NCI-H1092 treated with DMSO at 0.1 percent for 48 hours (cell line): Measurements from ENCODE around the gene ANKRD9.

Experiments
- DNase-seq: peaks from one replicate; lab custom pipeline; 2025; lab: John Stamatoyannopoulos, UW

The ANKRD9 gene

DNA sequence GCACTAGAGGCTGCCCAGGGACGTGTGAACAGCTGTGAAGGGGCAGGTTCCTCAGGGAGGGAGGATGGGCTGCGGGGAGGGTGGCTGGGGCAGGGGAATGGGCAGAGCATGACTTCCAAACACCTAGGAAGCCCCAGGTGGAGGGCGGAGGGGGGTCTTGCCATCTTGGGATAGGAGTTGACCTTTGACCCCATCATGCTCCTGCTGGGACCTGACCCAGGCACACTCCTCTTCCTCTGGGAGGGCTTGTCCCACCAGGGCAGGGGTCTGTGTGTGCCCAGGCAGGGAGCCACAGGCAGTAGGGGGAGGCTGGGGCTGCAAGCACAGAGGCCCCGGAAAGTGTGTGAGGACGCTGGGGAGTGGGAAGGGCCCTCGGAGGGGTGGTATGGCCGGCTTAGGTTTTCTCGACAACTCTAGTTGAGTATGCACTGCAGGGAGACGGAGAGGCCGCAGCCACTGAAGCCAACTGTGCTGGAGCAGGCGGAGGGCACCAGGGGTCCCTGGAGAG, 3.3 kb upstream of the ANKRD9 start:
- no peak for DNase-seq

DNA sequence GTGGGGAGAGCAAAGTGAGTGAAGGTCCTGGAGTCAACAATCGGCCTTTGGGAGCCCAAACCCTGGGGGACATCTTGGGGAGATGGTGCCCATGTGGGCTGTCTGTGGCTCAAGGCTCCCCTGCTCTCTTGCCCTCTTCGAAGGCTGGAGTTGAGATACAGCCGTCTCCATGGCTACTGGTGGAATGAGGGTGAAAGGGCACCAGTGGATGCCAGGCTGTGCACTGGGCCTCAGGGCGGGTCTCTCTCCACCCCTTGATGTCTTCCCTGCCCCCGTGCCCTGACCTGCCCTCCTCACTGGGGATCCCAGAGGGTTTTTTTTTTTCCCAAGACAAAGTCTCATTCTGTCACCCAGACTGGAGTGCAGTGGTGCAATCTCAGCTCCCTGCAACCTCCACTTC, 2.0 kb upstream of the ANKRD9 start:
- no peak for DNase-seq

DNA sequence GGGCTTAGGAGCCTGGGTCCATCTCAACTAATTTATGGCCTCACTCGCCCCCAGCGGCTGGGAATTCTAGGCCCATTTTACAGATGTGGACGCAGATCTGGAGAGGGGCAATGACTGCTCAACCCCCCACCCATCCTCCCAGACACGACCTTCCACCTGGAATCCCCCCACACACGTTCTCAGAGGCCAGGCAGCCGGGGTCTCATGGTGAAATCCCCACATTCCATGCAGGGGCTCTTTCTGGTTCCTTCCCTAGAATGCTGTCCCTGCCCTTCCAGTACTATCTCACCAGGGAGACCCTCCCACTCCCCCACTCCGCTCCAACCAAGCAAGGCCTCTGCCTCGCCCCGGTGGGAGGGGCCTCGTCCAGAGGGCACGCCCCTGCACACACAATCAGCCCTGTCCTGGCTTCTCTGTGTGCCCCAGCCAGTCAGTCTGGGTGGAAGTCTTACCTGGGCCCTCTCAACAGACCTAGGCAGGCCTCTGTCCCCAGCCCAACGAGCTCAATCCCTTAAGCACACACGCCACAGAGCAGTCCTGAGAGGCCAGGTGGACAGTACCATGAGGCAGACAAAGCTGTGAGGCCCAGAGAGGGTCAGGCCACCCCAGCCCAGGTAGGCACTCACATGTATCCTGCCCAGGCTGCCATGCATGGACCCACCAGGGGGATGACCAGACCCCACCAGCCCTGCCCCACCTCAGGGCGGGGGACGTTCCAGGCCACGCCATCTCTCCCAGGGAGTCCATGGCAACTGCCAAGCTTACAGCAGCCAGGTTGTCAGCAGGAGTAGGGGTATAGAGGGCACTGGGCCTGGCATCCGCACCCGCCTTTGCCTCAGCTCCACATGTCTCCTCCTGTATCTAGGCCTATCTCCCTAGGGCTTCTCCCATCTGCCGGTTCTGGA, 1.3 kb upstream of the ANKRD9 start:
- no peak for DNase-seq

DNA sequence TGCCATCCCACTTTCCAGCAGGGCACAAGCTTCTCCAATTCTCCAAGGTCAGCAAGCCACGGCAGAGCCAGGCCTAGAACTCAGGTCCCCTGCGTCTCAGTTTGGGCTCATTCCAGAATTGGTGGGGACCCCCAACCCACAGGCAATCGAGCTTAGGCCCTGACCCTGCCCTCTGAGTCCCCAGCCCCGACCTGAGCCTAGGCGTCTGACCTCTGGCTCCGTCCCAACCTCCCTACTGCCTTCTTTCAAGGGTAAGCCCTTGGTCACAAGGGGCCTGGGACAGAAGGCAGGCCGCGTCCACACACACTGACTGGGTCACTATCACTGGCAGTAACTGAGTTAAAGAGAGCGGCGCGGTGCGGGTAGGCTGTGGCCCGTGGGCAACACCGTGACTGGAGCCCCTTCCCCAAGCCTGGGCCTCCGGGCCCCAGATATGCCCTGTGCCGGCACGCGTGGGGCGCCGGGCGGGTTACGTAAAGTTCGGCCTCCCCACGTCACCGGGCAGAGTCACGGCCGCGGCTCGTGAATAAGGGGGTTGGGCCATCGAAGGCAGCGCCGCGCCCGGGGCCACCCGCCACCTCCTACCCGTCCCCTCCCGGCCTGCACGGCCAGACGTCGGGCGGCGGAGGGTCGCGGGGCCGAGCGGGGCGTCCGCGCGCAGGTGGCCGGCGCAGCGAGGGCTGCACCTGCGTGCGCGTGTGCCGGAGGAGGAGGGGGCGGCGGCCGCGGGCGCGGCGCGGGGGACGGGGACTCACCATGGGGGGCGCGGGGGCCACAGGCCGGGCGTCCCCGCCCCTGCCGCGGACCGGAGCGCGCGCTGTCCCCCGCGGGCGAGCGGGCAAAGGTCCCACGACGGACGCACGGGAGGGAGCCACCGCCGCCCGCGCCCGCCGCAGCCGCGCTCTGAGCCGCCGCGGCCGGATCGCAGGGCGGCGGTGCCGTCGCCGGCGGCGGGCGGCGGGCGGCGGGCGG, 516 bp downstream of the ANKRD9 start:
- no peak for DNase-seq

DNA sequence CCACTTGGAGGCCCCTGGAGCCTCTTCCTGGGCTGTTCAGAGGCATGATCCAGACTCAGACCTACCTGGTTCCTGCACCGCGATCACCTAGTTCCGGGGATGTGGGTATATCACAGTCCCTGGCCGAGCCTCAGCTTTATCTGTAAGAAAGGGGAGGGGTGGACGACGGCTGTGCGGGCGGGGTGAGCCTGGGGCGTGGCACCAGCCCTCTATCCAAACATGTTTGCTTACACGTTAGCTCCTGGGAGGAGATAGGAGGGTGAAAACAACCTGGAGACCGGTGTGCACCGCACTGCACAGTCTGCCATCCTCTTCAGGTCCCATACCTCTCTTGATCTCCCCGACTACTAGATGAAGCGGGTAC, 1.2 kb downstream of the ANKRD9 start:
- DNase-seq = no peak

DNA sequence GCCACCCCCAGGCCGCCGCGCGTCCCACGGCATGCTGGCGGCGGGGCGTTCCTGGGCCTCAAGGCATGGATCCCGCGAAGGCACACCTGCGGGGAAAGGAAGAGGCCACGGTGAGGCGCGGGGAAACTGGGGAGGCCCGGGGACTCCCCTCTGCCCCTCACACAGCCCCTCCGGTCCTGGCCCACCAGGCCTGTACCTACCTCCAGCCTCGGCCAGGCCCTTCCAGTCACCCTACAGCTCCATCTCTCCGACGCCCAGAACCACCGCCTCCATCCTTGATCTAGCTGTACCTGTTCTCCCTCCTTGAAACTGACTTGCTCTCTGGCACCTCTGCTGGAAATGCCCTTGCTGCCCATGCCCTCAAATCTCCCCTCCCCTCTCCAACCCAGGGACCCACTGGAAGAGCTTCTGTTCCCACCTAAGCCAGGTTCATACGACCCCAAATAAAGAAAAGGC, 1.7 kb downstream of the ANKRD9 start:
- DNase-seq = no peak

DNA sequence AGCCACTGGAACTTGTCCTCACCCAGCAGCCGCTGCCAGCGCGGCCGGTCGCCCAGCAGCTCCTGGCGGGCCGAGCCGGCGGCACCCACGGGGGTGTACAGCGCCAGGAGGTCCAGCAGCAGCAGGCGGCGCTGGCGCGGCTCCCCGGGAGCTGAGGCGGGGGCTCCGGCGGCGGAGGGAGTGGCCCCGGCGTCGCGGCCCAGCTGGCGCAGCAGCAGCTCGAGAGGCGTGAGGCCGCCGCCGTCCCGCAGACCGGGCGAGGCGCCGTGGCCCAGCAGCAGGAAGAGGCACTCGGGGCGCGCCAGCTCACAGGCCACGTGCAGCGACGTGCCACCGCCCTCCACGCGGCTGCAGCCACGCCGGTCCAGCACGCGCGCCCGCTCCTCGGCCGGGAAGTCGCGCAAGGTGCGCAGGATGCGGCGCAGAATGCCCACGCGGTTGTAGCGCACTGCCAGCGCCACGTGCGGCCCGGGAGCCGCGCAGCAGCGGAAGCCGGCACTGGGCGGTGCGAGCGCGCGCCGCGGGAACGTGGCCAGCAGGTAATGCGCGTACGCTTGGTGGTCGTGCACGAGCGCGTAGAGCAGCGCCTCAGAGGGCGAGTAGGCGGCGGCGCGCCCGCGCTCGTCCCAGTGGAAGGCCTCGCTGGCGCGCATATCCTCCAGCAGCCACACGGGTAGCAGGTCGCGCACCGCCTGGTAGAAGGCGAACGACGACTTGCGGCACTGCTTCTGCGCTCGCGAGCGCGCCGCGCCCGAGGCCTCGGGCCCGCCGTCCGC, 2.3 kb downstream of the ANKRD9 start:
- DNase-seq = no peak

DNA sequence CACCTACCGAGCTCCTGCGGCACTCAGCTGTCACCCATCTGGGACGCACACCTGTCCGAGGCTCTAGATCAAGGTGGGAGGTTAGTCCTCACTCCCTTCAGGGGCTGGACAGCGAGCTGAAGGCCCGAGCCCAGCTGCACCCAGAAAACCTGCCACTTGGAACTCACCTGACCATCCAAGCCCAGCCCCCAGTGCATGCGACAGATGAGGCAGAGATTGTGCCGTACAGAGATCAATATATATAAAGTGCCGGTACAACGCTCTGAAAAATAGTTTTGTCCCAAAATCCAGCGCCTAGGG, 3.0 kb downstream of the ANKRD9 start:
- DNase-seq = no peak

DNA sequence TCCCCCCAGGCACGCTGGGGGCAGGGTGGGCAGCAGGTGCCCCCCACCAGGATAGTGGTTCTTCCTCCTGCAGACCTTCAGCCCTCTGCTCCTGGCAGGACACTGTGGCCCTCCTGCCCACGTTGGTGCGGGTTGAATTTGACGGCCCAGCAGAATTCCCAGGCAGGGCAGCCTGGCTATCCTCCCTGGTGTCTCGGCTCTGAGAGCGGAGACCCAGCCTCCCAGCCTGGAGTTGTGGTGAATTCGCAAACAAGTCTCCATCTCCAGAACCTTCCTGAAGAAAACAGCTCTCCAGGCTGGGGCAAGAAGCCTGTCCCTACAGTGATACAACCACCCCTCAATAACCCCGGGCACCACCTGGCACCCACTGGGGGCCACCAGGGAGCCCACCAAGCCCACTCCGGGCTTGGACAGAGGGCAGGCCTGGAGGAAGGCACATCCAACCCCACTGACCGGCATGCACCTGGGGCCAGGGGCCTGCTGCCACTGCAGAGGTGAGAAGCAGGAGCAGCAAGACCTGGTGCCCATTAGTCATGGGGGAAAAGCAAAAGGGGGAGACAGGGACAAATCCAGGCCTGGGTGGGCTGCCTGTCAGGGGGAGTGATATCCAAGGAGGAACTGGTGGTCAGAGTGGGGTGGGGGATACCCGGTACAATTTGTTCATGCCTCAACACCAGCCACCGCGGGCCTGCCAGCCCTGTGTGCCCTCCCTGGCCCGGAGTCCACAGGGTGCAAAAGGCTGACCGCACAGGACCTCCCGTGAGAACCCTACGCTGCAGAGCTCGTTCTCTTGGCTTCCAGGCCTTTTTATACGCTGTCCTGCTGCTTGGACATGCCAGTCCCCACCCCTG, 3.6 kb downstream of the ANKRD9 start:
- no peak for DNase-seq

DNA sequence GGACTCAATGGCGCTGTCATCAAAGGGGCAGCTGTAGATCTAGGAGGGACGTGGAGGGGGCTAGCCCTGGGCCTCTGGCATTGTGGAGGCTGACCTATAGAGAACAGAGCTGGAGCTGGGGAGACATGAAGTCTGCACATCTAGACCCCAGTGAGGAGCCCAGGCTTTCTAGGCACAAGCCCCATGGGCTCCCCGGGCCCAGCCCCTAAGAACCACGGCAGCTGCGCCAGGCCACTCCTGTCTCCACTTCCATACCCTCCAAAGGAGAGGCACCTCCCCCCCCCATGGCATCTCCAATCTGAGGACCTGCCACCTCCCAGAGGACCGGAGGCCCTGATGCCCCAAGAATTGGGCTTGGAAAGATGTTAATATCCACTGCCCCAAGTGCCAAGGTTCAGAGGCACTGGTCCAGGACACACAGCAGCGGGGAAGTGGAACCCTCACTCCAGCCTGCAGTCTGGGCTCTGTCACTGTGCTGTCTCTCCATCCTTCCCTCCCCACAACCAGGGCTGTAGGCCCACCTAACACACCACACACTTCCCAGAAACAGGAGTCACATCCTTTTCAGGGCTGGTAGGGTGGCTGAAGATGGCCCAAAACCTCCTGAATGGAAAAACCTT, 4.5 kb downstream of the ANKRD9 start:
- no peak for DNase-seq

DNA sequence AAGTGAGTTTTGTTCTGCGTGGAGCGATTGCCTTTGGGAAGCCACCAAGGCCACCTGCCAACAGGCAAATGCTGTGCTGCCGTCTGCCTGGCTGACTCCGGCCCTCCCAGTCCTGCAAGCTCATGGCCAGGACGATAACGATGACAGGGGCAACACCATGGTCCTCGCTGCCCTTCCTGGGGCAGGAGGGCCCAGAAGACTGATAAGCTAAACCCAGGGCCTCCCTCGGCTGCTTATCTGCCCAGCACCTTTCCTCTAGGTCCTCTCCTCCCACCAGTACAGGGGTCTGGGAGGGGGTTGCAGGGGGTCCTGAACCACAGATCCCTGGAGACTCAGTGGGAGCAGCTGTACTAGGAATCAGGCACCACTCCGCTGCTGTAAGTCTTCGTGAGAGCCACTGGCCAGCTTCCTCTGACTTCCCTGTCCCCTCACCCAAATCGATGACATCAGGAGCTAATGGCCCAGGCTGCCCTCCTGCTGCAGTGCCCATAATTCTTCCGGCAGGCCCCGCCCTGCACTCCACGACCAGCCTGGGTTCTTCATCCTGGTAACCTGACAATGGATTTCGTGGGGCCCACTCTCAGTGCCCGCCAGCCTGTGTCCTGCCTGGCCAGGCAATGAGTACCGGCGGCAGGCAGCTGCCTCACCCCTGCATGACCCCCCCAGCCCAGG, 5.1 kb downstream of the ANKRD9 start:
- no peak for DNase-seq

DNA sequence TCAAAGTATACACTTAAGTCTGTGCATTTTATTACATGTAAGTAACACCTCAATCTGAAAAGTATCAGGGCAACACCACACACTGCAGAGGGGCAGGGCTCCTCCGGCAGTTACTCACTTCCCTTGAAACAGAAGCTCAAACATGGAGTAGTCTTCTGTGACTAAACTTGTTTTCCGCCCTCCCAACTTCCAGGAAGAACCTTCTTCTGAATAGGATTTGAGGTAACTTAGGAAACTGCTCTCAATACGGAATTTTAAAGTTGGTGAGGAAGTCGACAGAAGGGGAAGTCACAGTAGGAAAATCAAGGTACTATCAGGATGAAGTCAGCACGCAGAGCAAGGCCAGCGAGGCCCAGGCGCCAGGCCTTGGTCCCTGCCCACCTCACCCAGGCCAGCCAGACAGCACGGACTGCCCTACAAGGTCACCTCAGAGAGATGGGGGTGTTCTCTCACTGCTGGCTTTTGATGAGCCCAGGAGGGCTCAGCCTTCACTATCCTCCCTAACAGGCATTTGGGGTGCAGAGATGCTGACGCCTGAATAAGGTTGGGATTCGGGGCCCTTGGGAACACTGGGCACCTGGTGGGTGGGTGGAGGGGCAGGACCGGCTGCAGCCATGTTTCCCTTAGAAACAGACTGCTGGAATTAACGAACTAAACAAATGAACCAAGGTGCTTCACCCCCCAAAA, 5.8 kb downstream of the ANKRD9 start:
- DNase-seq = no peak

DNA sequence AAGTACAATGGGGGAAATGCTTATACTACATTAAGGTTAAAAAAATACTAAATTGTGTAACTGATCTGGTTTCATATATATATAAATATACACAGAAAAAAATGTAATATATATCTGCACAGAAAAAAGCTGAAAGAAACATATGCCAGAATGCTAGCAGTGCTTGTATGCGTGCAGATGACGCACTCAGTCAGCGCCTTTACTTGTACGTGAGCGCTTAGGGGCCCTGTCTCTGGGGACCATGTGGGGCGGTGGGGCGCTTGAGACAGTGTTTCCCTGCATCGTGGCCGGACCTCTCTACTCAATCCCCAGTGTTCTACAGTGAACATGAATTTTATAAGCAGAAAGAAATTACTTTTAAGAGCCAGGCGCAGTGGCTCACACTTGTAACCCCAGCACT, 7.0 kb downstream of the ANKRD9 start:
- no peak for DNase-seq

DNA sequence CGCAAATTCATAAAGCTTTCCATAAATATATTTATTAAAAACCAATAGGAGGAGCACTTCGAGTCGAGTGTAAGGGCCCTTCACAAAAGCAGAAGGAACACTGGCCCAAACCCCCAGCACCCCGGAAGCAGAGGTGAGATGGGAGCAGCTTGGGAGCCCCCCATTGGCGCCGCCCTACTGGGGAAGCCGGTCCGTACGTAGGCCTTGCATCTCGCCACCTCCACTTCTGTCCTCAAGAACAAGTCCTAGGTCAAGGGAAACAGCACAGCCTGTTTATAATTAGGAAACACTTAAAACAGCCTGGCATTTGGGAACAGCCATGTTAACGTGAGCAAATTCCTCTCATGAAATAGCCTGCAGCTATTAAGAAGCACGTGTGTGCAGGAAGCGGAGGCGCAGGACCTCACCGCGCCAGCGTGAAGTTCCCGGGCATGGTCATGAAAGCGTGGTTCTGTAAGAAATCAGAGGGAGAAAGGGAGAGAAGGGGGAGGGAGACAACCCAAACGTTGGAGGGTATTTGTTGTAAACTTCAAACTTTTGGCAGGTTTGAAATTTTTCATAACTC, 7.7 kb downstream of the ANKRD9 start:
- DNase-seq = no peak

DNA sequence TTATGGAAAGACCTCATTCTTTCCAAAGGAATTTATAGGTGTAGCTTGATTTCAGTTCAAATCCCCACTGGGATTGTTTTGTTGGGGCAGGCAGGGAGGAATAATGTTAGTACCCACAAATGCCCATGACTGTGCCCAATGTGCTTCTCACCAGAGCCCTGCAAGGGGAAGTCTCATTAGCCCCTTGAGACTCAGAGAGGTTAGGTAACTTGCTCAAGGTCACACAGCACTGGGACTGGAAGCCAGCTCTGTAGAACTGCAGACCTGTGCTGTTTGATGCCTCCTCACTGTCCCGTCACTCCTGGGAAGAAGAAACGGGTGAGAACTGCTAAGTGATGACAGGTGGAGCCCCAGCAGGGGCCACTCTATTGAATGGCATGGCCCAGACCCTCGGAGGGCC, 8.9 kb downstream of the ANKRD9 start:
- no peak for DNase-seq

DNA sequence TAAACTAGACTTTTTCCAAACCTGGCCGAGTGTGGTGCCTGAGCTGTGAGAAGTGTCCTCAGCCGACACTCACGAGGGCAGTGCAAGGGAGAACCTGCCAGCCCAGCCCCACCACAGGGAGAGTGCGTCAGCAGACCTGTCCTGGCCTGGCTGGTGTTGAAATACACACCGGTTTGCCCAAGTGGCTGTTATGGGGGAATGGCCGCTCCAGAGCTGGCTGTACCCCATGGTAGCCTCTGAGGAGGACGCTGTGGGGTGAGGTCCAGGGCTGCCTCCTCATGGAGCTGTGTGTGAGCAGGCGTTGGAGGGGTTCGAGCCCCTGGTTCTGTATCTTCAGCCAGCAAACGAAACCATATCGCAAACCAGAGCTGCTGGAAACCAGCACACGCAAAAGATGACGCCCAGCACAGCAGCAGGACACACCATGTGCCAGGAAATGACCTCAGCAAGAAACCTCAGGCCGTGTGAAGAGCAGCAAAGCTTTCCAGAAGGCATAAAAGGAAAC, 9.4 kb downstream of the ANKRD9 start:
- no peak for DNase-seq

DNA sequence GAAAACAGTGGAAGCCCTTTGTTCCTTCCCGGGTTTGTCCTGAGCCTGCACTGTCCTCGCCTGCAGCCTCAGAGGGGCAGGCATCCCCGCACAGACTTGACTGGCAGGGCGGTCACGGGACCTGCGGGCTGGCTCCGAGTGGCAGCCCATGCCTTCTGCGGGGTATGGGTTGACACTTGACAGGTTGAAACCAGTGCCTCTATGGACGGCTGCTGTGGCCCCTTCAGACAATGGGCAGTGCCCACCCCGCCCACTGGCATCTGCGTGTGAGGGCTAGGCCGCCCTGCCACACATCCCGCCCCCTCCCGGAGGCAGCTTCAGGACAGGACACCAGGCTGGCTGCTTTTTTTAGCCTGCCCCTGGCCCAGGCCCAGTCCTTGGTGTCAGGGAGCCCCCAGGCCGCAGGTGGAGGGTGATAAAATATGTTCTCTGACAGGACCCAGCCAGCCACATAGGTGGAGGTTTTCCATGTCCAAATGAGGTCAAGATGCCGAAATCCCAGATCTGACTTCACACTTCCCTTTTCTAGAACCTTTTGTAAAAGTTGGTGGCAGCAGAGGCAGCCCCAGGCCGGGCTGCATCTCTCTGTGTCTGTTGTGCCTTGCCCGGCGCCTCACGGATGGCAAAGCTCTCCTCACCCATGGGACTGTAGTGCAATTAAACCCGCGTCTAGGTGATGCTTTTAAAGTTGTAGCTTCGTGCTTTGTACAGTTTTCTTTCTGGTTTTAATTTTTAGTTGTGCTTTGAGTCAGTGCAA, 10.0 kb downstream of the ANKRD9 start:
- DNase-seq = no peak

DNA sequence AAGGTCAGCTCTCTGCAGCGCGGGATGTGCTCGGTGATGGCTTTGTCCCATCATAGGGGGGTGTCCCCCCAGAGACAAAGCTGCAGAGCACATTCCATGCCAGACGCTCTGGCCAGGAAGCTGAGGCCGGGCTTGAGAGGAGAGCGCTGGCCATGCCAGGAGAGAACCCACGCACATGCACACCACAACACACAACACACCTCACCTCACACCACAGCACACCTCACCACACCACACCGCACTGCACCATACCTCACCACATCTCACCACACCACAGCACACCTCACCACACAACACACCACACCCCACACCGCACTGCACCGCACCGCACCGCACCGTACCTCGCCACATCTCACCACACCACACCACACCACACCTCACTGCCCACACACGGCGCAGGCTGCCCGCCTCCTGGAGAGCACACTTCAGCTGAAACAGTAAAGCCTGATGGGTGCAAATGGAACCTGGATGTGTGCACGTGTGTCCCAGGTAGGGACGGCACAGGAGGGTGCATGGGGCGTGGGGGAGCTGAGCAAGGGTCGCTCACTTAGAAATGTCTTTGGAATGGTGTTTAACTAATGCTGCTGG, 10.8 kb downstream of the ANKRD9 start:
- DNase-seq = no peak
